GM21825 (cell line): ENCODE data around the gene COL6A1.
"Not testable (repeated sequence)": the region's sequence is repeated elsewhere in the genome, so short reads cannot be mapped to it uniquely, and the experiment has no call there.

ENCODE experiments used
- ATAC-seq: cut with Tn5 transposase; IDR thresholded peaks from one replicate; pipeline ENCODE4 v1.9.1; 2021; ENCODE audit warnings: mild to moderate bottlenecking, moderate library complexity; ENCODE audit not compliant: unreplicated experiment

COL6A1 gene

DNA sequence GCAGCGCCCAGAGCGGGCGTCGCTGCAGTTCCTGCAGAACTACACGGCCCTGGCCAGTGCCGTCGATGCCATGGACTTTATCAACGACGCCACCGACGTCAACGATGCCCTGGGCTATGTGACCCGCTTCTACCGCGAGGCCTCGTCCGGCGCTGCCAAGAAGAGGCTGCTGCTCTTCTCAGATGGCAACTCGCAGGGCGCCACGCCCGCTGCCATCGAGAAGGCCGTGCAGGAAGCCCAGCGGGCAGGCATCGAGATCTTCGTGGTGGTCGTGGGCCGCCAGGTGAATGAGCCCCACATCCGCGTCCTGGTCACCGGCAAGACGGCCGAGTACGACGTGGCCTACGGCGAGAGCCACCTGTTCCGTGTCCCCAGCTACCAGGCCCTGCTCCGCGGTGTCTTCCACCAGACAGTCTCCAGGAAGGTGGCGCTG, 22.0 kb downstream of the COL6A1 start:
- ATAC-seq: no peak

DNA sequence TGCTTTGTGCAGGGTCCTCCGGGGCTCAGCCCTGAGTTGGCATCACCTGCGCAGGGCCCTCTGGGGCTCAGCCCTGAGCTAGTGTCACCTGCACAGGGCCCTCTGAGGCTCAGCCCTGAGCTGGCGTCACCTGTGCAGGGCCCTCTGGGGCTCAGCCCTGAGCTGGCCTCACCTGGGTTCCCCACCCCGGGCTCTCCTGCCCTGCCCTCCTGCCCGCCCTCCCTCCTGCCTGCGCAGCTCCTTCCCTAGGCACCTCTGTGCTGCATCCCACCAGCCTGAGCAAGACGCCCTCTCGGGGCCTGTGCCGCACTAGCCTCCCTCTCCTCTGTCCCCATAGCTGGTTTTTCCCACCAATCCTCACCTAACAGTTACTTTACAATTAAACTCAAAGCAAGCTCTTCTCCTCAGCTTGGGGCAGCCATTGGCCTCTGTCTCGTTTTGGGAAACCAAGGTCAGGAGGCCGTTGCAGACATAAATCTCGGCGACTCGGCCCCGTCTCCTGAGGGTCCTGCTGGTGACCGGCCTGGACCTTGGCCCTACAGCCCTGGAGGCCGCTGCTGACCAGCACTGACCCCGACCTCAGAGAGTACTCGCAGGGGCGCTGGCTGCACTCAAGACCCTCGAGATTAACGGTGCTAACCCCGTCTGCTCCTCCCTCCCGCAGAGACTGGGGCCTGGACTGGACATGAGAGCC, 22.7 kb downstream of the COL6A1 start:
- ATAC-seq: no peak

DNA sequence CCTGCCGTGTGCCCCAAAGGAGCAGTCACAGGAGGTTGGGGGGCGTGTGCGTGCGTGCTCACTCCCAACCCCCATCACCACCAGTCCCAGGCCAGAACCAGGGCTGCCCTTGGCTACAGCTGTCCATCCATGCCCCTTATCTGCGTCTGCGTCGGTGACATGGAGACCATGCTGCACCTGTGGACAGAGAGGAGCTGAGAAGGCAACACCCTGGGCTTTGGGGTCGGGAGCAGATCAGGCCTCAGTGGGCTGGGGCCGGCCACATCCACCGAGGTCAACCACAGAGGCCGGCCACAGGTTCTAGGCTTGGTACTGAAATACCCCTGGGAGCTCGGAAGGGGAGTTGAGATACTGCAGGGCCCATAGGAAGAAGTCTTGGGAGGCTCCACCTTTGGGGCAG, 23.5 kb downstream of the COL6A1 start:
- ATAC-seq: no peak

DNA sequence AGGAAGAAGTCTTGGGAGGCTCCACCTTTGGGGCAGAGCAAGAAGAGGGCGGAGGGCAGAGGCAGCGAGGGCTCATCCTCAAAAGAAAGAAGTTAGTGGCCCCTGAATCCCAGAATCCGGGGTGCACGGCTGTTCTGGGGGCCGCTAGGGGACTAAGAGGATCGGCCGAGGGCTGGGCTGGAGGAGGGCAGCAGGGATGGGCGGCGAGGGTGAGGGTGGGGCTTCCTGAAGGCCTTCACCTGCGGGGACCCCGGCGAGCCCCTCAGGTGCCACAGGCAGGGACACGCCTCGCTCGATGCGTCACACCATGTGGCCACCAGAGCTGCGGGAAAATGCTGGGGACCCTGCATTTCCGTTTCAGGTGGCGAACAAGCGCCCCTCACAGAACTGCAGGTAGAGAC, 23.9 kb downstream of the COL6A1 start:
- ATAC-seq: no peak

DNA sequence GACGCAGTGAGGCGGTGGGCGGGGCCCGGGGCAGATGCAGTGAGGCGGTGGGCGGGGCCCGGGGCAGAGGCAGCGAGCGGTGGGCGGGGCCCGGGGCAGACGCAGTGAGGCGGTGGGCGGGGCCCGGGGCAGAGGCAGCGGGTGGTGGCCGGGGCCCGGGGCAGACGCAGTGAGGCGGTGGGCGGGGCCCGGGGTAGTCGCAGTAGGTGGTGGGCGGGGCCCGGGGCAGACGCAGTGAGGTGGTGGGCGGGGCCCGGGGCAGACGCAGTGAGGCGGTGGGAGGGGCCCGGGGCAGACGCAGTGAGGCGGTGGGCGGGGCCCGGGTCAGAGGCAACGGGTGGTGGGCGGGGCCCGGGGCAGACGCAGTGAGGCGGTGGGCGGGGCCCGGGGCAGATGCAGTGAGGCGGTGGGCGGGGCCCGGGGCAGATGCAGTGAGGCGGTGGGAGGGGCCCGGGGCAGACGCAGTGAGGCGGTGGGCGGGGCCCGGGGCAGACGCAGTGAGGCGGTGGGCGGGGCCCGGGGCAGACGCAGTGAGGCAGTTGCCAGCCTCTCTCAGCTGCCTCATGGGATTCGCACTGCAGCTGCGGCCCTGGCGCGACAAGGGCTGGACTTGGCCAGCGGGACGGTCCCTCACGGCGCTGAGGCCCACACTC, 24.4 kb downstream of the COL6A1 start:
- not testable (repeated sequence) for ATAC-seq

DNA sequence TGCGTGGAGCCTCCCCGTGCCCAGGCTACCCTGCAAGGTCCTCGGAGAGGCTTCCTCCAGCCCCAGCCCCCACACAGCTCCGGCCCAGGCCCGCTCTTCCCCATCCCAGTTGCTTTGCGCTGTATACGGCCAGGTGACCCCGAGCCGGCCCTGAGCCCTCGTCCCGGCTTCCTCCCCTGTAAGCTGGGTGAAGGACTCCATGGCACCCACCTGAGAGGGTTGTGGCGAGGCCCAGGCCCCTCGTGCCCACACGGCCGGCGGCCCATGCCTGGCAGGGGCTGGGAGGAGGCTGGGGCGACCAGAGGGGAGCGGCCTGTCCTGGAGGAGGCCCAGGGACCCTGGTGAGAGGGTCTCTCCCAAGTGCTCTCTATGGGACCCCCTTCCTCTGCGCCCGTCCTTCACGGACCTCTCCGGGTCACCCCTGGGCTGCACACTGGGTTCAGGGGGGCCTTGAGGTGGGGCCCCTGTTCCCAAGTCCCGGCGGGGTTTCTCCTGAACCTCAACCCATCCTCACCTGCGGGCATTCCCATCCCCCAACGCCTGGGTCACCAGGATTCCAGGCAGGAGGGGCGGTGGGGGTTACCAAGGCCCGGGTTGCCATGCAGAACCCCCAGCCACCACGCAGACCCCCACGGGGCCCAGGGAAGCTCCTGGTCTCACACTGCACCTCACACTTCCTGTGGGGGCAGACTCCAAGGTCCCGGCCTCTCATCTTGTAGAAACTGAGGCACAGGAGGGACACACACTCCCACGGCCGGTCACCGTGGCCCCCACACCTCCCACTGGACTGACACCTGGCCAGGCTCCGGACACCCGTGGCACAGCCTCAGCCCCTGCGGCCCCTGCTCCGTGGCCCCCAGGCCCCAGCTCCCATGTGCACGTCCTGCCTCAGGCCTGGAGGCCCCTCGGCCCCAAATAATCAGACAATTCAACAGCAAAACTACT, 25.2 kb downstream of the COL6A1 start:
- ATAC-seq: no peak

DNA sequence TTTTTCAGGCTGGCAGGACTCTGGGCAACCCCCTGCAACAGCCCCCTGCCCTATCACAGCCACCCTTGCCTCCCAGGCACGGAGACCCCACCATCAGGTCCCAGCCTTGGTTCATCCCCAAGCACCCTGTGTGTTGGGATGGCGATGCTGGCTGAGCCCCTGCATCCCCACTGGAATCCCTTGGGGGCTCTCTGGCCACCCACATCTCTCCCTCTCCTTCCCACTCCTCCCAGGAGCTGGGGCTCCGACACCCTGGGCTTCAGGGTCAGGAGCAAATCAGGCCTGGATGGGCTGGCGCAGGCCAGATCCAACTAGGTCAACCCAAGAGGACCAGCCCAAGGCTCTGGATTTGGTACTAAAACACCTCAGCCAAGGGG, 25.9 kb downstream of the COL6A1 start:
- no peak for ATAC-seq

DNA sequence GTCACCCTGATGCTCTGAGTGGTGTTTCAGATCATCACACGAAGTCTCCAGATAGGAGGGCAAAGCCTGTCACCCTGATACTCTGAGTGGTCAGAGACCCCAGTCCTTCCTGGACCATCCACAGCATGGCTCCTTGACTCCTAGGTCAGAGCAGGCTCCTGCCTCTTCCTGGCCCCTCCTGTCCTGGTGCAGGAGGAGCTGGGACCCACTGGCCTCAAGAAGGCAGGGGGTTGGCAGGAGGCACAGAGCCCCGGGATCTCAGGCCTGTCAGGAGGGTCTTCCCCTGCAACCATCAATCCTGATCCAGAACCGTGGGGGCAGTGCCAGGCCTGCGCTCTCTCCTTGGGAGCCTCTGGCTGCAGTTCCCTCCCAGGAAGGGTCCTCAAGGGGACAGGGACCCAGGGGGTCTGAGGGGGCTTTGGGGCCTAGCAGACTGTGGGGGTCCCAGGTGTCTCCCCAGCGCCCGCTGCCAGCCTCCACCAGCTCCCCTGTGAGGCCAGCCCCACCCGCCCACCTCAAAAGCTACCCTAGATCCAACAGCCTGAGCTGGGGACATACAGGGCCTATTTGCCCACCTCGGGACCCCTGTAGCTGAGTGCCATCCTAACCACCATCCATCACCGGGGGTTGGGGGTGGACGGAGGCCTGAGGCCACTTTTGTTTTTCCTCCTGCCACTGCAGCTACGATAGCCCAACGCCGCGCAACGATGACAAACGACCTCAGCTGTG, 27.5 kb downstream of the COL6A1 start:
- ATAC-seq: no peak

DNA sequence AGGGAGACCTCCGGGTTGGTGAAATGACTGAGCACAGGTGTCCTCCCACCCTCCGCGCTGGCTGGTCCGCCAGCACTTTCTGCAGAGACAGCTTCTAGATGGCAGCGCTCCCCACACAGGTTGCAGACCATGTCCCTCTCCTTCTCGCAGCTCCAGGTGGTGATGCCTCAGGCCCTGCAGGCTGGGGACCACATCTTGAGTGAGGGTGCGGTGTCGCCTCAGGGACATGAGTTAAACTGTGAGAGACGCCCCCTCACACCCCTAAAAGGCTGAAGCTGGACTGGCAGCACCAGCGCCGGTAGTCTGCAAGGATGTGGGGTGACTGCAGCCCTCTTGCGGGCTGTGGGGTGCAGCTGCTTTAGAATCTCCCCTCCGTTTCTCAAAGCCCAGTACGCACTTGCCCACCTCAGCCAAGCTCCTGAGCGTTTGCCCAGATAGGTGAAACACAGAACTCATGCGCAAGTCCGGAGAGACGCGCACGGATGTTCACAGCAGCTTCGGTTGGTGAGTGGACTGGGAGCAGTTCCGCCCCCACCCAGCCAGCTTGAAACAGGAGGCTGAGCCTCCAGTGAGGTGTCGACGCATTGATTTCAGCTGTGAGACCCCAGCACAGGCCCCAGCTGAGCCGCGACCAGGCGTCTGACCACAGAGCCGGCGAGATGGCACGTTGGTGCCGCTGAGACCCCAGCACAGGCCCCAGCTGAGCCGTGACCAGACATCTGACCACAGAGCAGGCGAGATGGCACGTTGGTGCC, 28.6 kb downstream of the COL6A1 start:
- ATAC-seq: no peak

DNA sequence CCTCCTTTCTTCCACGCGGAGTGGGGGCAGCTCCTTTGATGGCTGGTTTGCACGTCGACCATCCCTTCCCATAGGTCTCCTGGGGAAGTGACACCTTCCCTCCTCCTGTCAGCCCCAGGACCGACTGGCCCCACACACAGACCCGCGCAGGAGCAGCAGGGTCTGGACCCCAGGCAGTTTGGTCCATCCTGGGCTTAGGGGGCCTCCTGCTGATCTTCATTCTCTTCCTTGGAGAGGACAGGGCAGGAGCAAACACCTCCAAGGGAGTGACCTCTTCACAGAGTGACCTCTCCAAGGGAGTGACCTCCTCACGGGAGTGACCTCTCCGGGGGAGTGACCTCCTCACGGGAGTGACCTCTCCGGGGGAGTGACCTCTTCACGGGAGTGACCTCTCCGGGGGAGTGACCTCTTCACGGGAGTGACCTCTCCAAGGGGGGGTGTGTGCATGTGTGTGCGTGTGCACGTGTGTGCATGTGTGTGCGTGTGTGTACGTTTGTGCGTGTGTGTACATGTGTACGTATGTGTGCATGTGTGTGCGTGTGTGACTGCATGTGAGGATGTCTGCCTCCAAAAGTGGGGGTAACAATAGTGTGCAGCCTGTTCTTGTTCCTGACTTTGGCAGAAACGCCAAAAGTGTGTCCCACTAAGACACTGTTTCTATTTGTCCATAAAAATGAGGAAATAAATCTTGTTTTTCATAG, 29.8 kb downstream of the COL6A1 start:
- no peak for ATAC-seq

DNA sequence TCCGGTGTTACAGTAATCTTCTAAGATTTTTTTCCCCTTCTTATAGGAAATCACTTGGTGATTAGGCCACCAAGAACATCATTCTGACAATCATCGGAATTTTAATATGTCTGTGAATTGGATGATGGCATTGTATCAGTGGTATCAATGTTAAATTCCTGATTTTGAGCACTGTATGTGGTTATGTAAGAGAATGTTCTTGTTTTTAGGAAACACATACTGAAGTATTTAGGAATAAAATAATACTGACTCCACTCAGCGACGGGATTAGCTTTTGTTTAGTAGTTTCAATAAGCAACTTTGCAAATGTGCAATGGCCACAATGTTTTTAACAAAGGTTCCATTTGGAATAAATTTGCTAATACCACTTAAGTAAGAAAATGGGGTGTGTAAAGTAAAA, 30.6 kb downstream of the COL6A1 start:
- no peak for ATAC-seq

DNA sequence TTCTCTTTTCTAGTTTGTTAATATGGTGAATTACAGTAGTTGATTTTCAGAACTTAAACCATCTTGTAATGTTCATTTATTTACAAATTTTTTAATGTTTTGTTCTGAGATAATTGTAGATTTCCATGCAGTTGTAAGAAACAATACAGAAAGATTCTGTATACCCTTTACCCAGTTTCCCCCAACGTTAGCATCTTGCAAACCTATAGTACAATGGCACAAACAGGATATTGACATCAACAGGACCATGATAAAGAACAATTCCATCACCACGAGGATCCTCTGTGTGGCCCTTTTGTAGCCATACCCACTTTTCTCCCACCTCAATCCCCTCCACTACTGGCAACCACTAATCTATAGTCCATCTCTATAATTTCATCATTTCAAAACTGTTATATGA, 33.3 kb downstream of the COL6A1 start:
- no peak for ATAC-seq

DNA sequence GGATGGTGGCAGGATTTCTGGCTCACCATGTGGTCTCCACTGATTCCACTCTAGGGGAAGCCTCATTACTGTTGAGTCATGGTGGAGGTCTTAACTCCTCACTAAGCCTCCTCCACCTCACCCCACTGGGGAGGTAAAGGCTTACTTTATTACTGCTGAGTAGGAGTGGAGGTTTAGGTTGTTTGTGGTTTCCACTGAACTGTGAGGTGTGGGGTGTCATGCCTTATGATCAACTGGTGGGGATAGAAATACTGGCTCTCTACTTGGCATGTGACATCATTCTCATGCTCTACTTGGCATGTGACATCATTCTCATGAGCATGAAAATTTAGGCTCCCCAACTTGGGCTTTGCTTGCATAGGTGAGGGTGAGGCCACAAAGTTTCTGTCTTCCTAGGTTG, 35.6 kb downstream of the COL6A1 start:
- ATAC-seq: no peak

DNA sequence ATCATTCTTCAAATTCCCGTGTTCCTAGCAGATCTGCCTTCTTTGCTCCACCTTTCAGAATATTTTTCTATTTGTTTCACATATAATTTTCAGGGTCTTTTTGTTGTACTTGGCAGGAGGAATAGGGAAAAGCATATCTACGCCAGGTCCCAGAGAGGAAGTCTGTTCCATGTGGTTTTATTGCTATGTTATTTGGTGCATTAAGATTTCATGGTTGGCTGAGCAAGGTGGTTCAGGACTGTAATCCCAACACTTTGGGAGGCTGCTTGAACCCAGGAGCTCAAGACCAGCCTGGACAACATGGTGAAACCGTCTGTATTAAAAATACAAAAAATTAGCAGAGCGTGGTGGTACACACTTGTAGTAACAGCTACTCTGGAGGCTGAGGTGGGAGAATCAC, 36.1 kb downstream of the COL6A1 start:
- ATAC-seq: no peak

DNA sequence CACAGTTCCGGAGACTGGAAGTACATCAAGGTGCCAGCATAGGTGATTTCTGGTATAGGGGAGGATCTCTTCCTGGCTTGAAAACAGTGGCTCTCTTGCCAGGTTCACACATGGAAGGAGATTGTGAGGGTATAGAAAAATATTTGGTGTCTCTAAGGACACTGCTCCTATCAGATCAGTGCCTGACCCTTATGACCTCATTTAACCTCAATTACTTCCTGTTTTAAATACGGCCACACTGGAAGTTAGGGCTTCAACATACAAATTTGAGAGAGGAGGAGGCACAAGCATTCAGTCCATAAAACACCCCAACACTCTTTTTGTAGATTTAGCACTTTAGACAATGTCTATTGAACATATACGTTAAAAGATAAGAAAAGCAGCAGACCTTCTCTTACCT, 37.0 kb downstream of the COL6A1 start:
- no peak for ATAC-seq

DNA sequence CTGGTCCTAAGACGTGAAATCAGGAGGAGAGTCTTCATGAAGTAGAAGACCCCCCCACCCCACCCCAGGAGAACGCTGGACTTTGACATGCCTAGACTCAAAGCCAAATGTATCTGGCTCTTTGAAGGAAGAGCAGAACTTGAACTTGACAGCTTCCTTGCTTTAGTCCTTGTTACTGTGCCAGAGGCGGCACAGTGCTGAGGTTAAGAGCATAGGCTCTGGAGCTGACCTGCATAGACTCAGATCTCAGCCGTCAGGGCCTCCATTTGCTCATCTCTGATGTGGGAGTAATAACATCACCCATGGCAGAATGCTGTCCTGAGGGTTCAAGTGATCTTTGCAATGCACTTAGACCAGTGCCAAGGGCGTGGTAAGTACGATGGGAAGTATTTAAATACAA, 39.0 kb downstream of the COL6A1 start:
- ATAC-seq: no peak

DNA sequence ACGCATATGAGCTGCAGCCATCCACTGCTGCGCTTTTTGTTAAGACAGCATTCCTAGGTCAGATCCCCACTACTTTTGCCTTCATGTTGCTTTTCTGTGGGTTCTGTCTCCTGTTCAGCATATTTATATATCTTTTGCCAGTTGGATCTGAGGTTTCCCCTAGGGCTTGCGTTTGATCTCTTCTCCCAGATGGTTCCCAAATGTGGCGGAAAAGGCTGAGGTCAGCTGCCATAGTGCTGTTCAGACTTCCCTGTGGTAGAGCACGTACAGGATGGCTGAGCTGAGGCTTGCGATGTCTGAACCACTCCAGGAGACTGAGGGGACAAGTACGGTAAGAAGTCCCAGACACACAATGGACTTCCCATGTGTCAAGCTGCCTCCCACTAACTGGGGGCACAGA, 39.8 kb downstream of the COL6A1 start:
- ATAC-seq: no peak

DNA sequence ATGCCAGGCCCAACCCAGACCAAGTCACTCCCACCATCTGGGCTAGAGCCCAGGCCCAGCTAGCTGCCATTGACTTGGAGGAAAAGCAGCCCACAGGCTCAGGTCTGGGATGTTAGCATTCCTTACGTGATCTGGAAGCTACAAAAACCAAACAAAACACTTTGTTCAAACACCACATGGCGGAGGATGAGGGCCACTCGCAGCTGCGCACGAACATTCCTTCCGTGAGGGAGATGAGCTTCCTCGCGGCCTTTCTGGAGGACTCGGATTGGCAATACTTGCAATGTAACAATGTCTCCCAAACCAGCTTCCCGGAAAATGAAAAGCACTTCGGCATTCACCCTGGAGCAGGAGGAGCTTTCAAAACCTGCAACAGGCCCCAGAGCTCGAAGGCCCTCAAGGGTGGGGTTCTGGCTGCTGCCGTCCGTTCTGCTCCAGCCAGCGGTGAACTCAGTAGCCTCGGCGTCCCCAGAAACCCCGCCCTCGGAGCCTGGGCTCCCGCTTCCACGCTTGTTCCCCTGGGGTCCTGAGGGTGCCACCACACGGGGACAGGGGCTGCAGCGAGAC, 40.5 kb downstream of the COL6A1 start:
- ATAC-seq: no peak
